ENCODE measurements around the gene ALK. TPM values are rescaled to one million over a fixed set of nuclear protein-coding genes. Genes with fewer than 3 reads are reported as not detected.

ALK gene
- polyA plus RNA-seq, 1 experiment = not detected

DNA sequence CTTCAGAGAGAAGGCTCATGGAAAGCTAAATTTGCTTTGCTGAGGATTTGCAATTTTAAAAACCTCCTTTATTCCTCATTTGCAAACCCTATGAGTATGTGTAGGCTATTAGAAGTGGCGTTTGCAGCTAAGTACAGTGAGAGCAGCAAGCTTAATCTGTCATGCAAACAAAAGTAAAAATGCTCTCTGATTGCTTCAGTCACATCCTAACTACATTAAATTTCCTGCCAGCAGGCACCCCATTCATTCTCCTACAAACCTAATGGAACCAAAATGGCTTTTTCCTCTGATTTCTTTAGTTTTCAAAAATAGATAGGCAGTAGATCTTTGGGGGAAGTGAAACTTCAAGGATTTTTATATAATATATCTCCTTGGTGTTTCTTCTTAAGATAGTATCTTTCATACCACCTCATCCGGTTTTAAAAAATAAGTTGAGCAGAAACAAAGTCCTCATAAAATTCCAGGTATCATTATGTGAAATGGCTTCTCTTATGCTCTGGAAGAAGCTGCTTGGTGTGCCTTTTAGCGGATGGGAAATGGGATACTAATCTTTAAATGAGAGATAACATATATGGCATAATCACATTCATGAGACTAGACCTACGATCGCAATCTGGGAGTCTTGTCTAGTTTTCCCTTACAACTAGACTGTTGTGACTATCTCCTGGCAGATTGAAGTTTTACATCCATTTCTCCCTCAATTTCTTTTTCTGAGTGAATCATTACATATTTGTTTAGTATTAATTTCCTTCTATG is 757.1 kb downstream of the ALK start:
- CTCF ChIA-PET = interaction anchor here (1.7 kb wide), 1 partner anchor 206 kb away, joined by 4 read pairs; no protein-coding TSS in a partner anchor

GRCh38 chr2:29162204-29162928 is 759.0 kb downstream of the ALK start:
- Histone ChIP-seq H3K27me3 (ENCODE audit: control insufficient read depth, insufficient read depth, low read length) (no peaks in the 10 kb centered on the region), H3K27ac (ENCODE audit: low read depth, low read length) (no peak overlapping the region), H3K9me3 (ENCODE audit: control insufficient read depth, insufficient read depth, low read length) (no peaks in the 10 kb centered on the region), H3K4me3 (ENCODE audit: low read depth, low read length) (no peak overlapping the region)
- no peak for TF ChIP-seq CTCF (IDR thresholded peaks at IDR 0.05; ENCODE audit: low read depth, low read length)
- POLR2A ChIA-PET = no interaction called here
- no peak for DNase-seq (ENCODE audit: low read depth, low spot score)
- CTCF ChIA-PET = no interaction called here

More for the DNA sequence above, 757.1 kb downstream of the ALK start:
- no peak for TF ChIP-seq CTCF (IDR thresholded peaks at IDR 0.05; ENCODE audit: low read depth, low read length)
- POLR2A ChIA-PET = no interaction called here
- no peaks in the 10 kb centered on the region for H3K9me3 ChIP-seq (ENCODE audit: control insufficient read depth, insufficient read depth, low read length)
- H3K4me3 ChIP-seq (ENCODE audit: low read depth, low read length) = no peak overlapping the region
- H3K27ac ChIP-seq (ENCODE audit: low read depth, low read length) = no peak overlapping the region
- DNase-seq (ENCODE audit: low read depth, low spot score) = no peak
- no peaks in the 10 kb centered on the region for H3K27me3 ChIP-seq (ENCODE audit: control insufficient read depth, insufficient read depth, low read length)

GRCh38 chr2:29160184-29160583 is 761.2 kb downstream of the ALK start:
- no peaks in the 10 kb centered on the region for H3K9me3 ChIP-seq (ENCODE audit: control insufficient read depth, insufficient read depth, low read length)
- no peaks in the 10 kb centered on the region for H3K27me3 ChIP-seq (ENCODE audit: control insufficient read depth, insufficient read depth, low read length)
- H3K4me3 ChIP-seq (ENCODE audit: low read depth, low read length) = no peak overlapping the region
- CTCF ChIA-PET = no interaction called here
- POLR2A ChIA-PET = no interaction called here
- DNase-seq (ENCODE audit: low read depth, low spot score) = no peak
- TF ChIP-seq CTCF (IDR thresholded peaks at IDR 0.05; ENCODE audit: low read depth, low read length) = no peak
- no peak overlapping the region for H3K27ac ChIP-seq (ENCODE audit: low read depth, low read length)

DNA sequence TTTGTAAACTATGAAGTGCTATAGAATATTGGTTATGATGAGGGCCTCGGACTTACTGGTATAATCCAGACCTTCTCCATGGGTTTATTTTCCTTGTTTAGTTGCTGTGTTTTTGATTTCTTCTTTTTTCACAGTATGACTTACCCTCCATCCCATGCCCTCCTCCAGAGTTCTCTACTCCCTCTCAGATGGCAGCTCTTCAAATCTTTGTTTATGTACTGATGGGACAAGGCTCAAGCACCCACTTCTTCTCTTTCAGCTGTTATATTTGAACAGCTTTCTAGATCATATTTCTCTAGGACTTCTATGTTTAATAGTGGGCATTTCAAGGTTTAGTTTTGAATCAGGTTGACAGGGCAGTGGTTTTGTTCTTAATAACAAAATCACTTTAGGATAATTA is 762.3 kb downstream of the ALK start:
- H3K27me3 ChIP-seq (ENCODE audit: control insufficient read depth, insufficient read depth, low read length) = no peaks in the 10 kb centered on the region
- DNase-seq (ENCODE audit: low read depth, low spot score) = no peak
- POLR2A ChIA-PET = interaction anchor here (0.6 to 0.7 kb wide), 3 partner anchors 39 to 1726 kb away, joined by 5 to 7 read pairs (median 6); no protein-coding TSS in a partner anchor
- H3K27ac ChIP-seq (ENCODE audit: low read depth, low read length) = no peak overlapping the region
- H3K9me3 ChIP-seq (ENCODE audit: control insufficient read depth, insufficient read depth, low read length) = no peaks in the 10 kb centered on the region
- no peak overlapping the region for H3K4me3 ChIP-seq (ENCODE audit: low read depth, low read length)
- no peak for TF ChIP-seq CTCF (IDR thresholded peaks at IDR 0.05; ENCODE audit: low read depth, low read length)
- CTCF ChIA-PET = no interaction called here

- TF ChIP-seq CTCF (IDR thresholded peaks at IDR 0.05; ENCODE audit: low read depth, low read length) = no peak
- Histone ChIP-seq H3K27me3 (ENCODE audit: control insufficient read depth, insufficient read depth, low read length) (no peaks in the 10 kb centered on the region), H3K4me3 (ENCODE audit: low read depth, low read length) (no peak overlapping the region), H3K9me3 (ENCODE audit: control insufficient read depth, insufficient read depth, low read length) (no peaks in the 10 kb centered on the region), H3K27ac (ENCODE audit: low read depth, low read length) (no peak overlapping the region)
- no peak for DNase-seq (ENCODE audit: low read depth, low spot score)
- ChIA-PET CTCF (interaction anchor here (0.9 kb wide), 1 partner anchor 28 kb away, joined by 3 read pairs; no protein-coding TSS in a partner anchor), POLR2A (no interaction called here)
Measured at GRCh38 chr2:29157131-29157530, 764.3 kb downstream of the ALK start.
